Activated CD4-positive, alpha-beta T cell treated with anti-CD3 and anti-CD28 coated beads, Interleukin-2, amount 50 U/mL, for 48 hours (primary cell): Measurements from ENCODE around the gene TARDBP.
"Not testable (repeated sequence)": the region's sequence is repeated elsewhere in the genome, so short reads cannot be mapped to it uniquely, and the experiment has no call there.

Source experiments
- DNase-seq, 2 experiments: peaks; one replicate each; pipeline ENCODE4 v3.0.0-alpha.2; 2020

Gene TARDBP

DNA sequence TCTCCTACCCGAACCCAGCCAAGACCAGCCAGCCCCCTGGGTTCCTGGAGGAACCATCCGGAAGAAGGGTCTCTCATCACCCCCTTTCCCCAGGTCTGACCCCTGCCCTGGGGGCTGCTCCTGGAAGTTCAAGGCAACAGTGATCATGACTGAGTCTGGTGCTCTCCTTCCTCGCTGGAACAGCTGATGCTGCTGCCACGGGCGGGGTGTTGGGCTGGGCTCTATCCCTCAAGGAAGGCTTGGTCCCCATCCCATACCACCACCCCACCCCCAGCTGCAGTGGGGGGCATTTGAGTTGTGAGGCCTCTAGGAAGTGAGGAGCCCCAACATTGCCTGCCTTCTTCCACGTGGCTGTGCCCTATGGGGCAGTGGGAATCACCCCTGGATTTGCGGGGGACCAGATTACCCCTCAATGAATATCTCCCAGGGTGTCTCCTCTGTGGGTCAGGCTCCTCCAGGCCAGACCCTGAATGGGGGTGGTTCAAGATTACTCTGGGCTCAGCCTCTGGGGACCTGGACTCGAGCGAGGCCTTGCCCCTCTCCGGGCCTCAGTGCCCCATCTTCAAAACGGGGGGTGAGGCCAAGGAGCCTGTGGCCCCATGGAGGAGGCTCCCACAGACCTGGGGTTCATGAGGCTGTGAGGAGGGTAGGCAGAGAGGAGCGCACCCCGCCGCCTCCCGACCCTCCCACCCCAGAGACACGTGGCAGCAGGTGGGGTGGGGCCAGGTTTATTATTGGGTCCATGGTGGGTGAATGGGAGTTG lies 31.8 kb downstream of the TARDBP start:
- no peak for DNase-seq

DNA sequence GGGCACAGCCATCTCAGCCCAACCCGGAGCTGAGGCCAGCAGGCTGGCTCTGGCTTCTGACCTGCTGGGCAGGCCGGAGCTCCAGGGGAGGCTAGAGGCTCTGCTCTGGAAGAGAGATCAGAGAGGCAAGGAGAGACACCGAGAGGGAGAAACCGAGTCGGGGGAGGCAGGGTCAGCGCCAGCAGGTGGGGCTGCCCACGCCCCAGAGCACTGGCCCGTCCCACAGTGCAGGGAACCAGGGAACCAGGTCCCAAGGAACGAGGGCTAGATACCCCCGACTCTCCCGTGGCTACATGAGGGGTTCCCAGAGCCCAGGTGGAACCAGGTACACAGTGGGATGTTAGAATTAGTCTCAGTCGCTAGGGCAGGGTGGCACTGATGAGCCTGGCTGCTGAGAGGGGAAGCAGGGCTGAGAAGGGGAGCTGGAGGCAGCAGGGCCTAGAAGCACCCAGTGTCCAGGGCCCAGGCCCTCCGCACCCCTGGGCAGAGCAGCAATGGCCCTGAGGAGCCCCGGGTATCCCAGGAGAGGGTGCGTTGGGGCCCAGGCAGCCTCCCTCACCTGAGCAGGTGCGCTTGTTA lies 32.5 kb downstream of the TARDBP start:
- DNase-seq = no peak

DNA sequence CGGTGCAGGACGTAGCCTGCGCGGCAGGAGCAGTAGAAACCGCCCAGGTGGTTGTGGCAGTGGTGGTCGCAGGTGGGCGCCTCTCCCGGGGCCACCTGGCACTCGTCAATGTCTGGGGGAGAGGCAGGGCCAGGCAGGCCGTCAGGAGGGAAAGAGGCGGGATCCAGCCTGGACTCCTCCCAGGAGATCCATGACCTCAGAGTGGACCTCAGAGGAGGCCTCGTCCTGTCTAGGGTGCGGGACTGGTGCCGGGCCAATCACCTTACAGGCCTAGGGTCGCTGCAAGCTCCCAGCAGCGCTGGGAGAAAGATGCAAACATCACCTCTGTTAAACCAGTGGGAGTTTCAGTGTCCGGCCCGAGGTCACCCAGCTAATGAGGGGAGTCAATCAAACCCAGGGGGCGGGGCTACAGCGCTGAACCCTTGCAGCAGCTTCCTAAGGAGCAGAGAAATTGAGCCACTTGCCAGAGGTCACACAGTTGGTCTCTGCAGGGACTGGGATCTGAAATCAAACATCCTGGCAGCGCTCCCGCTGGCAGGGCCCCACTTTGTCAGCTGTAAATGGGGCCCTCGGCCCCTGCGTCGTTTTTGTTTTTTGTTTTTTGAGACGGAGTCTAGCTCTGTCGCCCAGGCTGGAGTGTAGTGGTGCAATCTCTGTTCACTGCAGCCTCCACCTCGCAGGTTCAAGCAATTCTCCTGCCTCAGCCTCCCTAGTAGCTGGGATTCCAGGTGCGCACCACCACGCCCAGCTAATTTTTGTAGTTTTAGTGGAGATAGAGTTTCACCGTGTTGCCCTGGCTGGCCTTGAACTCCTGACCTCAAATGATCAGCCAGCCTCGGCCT lies 33.2 kb downstream of the TARDBP start:
- no peak for DNase-seq

DNA sequence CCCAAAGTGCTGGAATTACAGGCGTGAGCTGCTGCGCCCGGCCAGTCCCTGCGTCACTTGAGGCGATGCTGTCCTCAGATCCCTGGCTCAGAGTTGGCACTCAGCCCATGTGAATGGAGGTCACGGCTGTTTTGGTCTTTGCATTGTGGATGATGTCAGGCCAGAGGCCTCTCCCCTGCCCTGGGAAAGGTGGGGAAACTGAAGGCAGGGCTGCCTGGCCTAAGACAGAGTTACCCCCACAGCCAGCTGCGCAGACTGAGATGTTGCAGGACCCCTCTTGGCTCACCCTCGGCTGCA lies 33.8 kb downstream of the TARDBP start:
- DNase-seq = no peak

DNA sequence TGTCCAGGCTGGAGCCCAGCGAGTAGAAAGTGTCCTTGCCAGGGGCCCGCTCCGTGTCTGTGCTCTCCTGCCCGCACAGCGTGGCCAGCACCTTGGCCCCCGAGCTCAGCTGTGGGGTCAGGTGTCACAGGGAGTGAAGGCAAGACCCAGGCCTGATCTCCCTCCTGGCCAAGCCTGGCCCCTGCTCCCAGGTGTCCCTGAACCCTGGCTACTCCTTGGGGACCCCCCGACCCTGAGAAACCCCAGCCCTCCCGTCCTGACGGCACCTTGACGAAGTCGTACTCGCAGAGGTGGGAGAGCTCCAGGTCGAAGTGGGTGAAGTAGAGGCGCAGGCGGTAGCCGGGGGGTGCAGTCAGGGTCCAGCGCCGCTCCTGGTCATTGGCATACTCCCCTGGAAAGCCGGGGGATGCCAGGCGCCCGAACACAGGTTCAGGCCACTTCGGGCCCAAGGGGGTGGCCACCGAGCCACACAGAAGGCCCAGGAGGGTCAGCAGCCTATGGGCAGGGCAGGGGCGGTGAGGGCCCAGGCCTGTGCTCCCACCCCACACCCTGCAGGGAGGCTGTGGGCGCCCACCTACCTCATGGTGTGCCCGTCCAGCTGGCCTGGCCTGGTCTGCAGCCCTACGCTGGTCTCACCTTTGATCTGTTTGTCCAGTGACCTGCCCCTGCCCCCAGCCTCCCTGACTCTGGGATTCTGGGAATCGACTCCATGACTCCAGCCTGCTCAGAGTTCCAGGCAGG lies 34.3 kb downstream of the TARDBP start, which contains the start of gene MASP2:
Gene MASP2, minus strand, starts transcription at position 615 of the 741 bp plus-strand sequence. Its CDS starts 32 bp downstream, at position 583.
- no peak for DNase-seq

DNA sequence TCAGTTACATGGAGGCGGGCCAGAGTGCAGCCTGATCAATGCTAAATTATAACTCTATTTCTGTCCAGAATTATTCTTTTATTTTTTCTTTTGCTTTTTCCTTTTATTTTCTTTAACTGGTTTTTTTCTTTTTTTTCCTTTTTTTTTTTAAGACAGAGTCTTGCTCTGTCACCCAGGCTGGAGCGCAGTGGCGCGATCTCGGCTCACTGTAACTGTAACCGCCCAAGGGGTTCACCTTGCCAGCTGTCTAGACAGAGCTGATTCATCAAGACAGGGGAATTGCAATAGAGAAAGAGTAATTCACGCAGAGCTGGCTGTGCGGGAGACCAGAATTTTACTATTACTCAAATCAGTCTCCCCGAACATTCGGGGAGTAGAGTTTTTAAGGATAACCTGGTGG lies 38.7 kb downstream of the TARDBP start:
- not testable (repeated sequence) for DNase-seq

DNA sequence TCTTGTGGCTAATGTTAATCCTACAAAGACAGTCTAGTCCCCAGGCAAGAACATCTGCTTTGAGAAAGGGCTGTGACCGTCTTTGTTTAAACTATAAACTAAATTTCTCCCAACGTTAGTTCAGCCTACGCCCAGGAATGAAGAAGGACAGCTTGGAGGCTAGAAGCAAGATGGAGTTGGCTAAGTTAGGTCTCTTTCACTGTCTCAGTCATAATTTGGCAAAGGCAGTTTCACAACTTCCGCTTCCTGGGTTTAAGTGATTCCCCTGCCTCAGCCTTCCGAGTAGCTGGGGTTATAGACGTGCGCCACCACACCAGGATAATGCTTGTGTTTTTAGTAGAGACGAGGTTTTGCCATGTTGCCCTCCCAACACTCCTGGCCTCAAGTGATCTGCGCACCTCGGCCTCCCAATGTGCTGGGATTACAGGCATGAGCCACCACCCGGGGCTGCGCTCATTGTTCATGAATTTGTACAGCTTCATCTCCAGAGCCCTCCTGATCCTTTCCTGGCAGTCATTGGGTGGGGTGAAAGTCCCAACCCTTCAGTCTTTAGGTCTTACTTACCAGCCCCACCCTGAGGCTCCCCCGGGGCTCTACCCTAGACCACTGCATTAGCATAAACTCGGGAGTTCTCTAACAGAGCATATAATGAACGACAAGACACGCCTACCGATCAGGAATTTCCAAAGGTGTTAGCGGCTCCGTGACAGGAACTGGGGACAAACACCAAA lies 39.5 kb downstream of the TARDBP start:
- no peak for DNase-seq

DNA sequence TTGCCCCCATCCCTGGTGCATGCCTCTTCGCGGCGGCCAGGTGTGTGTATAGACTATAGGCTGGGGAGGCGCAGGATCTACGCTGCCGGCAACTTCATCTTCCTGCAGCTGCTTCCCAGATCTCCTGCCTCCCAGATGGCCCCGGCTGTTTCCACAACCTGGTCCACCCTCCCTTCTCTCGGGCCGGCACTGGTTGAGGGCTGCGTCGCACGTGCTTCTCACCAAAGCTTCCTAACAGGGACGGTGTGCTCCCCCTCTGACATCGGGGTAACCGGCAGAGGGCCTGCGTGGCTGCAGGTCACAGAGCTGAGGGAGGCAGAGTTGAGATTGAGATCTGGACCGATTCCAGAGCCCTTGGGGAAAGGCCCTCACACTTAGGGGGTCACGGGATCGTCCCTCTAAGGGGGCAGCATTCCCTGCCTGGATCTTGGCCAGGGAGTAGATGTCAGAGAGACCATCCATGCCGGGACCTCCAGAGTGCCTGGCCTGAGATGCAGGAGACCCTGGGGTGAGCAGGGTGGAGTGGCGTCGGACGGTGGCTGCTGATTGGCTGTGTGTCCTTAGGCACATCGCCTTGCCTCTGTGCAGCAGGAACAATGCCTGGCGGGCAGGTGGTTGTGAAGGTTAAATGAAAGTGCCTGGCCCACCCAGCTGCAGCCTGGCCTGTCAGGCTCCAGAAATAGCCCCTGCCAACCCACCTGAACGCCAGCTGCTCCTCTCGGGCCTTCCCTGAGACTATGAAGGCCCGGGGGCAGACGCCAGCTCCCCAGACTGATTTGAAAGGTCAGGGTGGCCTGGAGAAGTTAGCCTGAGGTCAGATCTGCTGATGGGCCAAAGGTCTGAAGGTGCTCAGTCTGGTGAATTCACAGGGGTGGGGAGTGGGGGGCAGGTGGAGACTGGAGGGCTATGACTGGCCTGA lies 40.6 kb downstream of the TARDBP start:
- DNase-seq = peak; percentile 23 to 31

DNA sequence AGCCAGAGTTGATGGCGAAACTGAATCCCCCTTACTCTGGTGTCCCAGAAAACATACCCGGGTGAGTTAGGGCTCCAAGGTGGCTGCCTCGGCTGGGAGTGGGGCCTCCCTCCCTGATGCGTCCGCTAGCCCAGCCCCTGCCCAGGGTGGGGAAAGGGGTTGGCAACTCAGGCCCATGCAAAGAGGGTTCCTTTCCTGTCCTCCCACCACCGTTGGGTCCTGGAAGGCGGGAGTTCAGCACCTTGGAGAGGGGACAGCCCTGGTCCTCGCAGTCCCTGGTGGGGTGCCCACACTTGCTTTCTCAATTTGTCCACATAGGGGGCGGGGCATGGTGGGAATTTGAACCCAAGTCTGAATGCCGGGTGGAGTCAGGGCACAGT lies 41.3 kb downstream of the TARDBP start:
- DNase-seq = peak; percentile 30 to 31

DNA sequence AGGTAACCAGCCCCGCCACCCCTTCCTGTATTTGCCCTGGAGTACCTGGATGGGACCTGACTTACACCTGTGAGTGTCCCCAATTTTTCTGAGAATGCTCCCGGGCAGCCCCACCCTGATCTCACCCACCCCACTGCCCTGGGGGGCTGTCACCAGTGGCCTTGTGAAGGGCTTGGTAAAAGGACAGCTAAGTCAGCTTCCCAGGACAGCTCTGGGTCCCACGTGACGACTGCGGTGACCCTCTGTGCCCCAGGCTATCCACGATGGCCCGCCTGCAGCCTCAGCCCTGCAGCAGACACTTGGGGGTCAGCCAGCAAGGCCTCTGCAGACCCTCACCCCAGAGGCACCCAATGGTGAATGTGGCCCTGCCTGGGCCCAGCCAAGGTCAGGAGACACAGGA lies 41.7 kb downstream of the TARDBP start:
- DNase-seq = no peak

DNA sequence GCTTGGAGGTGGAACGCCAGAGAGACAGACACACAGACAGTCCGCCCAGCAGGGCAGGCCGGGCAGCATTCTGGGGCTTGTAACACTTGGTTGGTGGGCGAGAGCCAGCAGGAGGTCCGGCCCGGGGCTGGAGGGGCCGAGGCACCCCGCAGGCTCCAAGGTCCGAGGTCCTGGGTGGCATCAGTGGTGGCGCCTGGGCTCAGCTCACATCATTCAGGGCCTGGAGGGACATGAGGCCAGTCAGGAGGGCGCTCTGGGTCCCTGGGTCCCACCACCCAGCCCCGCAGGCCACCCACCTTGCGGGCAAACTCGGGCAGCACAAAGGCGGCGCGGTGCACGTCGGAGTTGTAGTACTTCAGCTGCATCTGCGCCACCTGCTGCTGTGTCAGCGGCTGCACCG lies 42.2 kb downstream of the TARDBP start:
- DNase-seq = no peak

DNA sequence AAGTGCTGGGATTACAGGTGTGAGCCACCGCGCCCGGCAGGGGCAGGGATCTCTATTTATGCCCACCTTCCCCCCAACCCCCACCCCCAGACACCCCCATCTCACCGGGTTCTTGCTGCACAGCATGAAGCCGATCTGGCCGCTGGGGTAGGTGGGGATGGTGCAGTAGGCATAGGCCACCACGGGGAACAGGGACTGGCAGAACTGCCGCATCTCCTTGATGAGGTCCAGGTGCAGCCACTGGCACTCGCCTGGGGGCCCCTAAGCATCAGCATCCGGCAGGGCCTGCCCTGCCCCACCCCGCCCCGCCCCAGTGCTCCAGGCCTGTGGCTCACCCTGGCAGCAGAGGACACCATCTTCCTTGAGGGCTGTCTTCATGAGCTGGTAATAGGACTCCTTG lies 43.2 kb downstream of the TARDBP start:
- DNase-seq = no peak

DNA sequence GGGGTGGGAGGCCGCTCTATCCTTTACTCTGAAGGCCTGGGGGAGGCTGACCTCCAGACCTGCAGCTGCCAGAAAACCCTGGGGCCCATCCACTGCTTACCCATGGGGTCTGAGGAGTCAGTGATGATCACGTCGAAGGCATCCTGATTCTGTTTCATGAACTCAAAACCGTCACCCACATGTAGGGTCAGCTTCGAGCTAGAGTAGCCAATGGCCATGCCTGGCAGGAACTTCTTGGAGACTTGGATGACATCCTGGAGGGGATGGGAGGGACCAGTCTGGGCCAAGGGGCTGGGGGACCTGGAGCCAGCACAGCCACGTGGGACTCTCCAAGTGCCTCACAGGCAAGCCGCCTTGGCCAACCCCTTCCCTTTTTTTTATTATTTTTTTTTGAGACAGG lies 44.0 kb downstream of the TARDBP start:
- DNase-seq = no peak

DNA sequence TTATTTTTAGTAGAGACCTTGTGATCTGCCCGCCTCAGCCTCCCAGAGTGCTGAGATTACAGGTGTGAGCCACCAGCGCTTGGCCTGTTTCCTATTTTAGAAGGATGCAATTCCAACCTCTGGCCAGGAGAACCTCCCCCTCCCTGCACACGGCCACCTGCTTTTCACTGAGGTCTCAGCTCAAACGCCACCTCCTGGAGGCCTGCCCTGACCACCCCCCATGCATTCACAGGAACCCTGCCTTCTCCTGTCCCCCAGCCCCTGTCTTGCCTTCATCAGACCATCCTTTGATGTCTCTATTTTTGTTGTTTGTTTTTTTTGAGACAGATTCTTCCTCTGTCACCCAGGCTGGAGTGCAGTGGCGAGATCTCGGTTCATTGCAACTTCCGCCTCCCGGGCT lies 45.0 kb downstream of the TARDBP start:
- DNase-seq = no peak

DNA sequence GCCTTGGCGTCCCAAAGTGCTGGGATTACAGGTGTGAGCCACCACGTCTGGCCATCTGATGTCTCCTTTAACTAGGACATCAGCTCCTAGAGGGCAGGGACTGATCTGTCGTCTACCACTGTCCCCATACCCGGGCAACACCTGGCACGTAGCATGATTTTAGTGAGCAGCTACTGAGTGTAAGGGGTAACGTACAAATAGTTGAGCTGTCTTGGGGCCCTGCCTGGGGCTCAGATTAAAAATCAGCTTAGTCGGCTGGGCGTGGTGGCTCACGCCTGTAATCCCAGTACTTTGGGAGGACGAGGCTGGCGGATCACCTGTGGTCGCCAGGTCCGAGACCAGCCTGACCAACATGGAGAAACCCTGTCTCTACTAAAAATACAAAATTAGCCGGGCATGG lies 45.6 kb downstream of the TARDBP start:
- DNase-seq = no peak

DNA sequence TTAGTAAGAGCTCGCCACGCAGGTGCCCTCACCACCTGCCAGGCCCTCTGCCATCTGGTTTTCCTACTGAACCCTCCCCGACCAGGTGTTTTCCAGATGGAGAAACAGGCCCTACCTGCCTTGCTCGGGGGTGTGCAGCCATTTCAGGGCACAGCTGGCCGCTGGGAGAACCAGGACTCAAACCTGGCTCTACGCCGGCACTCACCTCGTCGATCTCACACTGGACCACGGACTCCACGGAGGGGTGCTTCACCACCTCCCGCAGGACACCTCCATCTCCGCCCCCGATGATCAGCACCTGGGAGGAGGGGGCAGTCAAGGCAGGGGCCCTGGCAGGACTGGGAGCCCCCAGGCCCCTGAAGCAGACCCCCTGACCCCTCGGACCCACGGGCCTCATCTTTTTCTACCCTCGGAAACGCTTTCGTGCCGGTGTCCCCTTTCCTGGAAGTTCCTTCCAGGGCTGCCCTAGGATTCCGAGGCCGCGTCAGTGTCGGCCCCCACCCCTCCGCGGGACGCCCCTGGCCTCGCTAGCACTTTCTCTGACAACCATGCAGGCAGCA lies 46.2 kb downstream of the TARDBP start:
- DNase-seq = no peak

DNA sequence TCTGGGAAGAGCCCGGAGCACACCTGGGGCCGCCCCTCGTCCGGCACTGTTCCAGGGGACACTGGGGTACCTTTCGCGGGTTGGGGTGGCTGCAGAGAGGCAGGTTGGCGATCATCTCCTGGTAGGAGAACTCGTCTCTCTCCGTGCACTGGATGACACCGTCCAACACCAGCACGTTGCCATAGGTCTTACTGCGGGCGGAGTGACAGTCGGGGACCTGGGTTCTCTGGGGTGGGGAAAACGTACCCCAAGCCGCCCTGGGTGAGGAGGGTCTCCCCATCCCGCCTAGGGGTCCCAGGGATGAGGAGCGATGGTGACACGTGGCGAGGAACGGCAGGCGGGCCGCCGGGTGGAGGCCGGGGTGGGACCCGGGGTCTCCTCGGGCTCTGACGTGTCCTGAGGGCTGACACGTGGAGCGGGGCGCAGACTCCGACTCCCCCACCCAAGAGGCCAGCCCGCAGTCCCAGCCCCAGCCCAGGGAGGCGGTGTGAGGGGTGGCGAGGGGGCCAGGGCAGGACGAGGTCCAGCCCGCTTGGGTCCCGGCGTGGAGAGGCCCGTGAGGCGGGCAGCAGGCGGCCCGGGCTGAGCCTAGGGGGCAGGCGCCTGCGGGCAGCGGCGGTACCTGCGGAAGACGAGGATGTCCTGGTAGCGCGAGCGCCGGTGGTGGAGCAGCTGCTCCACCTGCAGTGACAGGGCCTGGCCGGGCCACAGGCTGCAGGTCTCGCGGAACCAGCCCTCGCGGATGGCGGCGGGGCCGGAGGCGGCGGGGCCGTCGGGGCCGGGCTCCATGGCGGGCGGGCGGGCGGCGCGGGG lies 46.9 kb downstream of the TARDBP start:
- no peak for DNase-seq

DNA sequence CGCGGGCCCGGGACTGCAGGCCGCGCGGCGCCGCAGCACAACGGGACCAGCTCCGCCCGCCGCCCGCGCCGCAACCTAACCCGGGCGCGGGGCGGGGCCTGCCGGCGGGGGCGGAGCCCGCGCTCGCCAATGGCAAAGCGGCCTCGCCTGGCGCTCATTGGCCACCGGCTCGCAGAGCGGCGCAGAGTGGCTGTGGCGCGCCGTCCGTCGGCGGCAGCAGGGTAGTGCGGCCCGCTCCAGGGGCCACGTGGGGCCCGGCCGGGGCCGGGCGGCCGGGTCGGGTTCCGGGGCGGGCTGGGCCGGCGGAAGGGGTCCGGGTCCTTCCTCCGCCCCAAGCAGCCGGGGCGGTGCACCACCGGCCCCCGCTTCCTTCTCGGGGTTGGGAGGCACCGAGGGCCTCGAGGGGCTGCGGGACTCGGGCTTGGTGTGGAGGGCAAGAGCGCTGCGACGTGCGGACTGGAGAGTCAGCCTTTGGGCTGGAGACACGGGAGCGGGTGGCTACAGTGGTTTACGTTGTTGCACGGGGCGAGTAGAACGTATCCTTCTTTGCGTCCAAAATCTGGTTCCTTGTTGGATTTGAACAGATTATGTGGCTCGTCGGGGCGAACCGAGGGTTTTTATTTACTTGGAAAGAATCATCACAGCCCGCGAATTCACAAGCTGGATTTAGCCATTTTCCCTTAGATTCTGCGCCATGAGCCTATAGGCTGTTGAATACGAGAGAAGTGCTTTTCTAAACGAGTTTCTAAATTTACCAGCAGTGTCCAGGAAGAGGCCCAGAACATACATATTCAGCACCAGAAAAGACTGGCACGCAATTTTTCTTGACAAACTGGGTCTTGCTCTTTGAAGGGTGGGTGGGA lies 47.7 kb downstream of the TARDBP start, which contains the start of gene SRM:
Gene SRM, minus strand, starts transcription at position 51 of the 863 bp plus-strand sequence. CDS start 75 bp downstream, outside the sequence.
- DNase-seq = peak; percentile 88 to 90
